Hippocampal formation (tissue), 2 donors: ENCODE measurements around the gene SLC28A2.
A peak's percentile ranks its signal among the peaks of the same experiment; 100 is the strongest.
"Not testable (repeated sequence)": the region's sequence is repeated elsewhere in the genome, so short reads cannot be mapped to it uniquely, and the experiment has no call there.

Source experiments
- DNase-seq, 2 donors: peaks; one replicate each; lab custom pipeline; 2025; lab: John Stamatoyannopoulos, UW

SLC28A2 gene

GRCh38 chr15:45251888-45252287 is at the start of gene SLC28A2:
TSS of gene SLC28A2 (plus strand) at chr15:45252234. CDS start at chr15:45253216, 982 bp downstream.
- DNase-seq, result no peak

DNA sequence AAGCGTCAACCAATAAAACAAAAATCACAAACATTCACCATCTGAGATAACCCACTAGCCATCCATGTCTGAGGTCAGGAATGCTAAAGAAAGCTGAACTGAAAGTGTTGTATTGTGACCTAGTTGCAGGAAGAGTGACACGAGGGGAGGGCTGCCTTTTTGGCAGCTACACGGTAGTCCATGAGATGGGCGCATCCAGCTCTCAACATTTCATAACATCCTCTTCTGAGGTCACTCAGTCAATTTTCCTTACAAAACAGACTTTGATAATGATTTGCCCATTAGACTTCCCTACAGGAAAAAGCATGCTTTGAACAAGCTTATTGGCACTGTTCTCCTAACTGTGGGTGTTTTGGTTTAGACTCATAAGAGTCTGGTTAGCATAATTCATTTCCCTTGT is 48.9 kb upstream of the SLC28A2 start:
- DNase-seq, result no peak

DNA sequence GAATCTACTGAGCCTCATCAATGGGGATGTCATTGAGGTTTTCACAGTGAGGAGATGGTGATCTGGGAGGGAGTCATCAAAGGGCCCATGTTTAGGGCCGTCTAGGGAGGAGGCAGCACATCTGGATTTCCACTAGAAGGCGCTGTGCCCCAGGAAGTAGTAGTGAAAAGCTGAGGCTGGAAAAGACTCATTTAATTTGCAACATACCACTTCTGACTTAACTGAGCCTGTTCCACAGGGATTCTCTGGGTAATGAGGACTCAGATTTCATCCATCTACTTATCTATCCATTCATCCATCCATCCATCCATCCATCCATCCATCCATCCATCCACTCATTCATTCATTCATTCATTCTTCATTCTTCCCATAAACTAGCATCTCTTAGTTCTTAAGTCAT is 46.8 kb upstream of the SLC28A2 start:
- DNase-seq, result peak; percentile 36 to 53

GRCh38 chr15:45212493-45212892 is 39.5 kb upstream of the SLC28A2 start:
- no peak for DNase-seq

DNA sequence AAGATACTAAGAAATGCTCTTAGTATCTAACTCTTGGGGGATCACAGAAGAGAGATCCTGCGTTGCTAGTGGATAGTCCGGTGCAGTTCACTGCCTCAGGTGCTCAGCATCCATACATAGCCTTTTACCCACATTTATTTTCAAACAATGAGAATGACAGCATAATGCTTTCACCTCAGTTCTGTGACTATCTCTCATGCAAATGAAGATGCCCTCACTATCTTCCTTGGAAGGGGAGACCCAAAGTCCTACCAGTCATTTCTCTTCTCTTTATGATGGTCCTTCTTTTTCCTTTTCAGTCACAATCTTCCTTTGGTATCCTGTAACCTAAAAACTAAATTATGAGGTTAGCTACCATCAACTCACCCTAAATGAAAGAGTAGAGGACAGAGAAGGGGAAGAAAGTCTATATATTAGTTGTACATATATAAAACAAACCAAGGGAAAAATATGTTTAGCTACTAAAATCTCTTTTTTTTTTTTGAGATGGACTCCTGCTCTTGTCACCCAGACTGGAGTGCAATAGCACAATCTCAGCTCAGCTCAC is 30.9 kb upstream of the SLC28A2 start:
- no peak for DNase-seq

DNA sequence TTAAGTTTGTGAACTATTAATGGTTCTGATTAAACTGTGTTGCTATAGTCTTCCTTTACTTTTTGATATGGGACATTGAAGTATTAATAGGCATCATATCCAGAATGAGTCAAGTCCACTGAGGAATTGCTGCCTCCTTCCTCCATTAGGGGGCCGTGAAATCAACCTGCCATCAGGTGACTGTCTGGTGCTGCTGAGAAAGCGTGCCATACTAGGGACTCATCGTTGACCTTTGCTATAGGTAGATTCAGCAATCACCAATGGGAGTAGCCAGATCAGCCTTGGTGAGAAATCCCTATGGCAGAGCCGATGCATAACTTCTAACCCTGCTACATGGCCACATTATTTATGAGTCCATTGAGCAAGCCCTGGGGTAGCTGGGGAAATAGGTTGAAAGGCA is 30.1 kb upstream of the SLC28A2 start:
- DNase-seq, result no peak

DNA sequence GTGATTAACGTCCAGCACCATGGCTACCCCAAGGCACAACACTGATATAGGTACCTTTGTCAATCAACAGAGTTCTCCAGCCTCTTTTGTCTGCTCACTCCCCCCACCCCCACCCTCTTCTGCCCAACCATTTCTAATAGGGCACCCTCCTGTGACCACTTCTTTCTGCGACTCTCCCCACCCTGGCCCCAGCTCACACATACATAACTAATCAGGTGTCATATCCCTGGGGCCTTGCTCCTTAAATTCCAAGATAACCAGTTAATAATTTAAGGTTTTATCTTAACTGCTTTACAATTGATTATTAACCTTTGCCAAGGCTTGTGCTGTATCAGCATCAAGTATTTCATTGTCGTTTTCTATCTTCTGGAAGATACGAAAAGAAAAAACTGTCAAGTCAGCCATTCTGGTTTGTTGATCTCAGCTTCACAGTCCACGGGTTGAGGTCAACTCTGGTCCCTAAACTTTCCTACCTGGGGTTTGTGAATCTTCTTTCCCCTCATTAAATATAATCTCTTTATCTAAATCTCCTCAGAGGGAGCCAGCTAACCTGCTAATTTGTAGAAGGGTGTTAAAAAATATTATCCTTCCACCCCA is 27.3 kb upstream of the SLC28A2 start:
- DNase-seq, result no peak

DNA sequence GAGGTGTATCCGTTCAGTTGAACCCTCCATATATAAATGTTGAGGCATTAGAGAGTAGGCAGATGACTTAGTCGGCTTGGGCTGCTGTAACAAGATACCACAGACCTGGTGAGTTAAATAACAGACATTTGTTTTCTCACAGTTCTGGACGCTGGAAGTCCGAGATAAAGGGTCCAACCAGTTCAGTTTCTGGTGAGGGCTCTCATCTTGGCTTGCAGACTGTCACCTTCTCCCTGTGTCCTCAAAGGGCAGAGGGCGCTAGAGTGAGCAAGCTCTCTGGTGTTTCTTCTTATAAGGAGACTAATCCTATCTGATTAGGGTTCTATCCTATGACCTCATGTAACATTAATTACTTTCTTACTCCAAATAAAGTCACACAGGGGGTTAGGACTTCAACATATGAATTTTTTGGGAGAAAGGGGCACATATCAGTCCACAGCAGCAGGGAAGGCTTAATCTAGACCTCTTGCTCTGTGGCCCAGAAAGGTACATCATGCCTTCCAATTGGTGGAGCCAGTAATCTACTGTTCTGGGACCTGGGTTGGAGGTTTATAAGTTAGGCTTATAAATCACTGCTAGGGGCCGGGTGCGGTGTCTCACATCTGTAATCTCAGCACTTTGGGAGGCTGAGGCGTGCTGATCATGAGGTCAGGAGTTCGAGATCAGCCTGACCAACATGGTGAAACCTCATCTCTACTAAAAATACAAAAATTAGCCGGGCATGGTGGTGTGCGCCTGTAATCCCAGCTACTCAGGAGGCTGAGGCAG is 26.3 kb upstream of the SLC28A2 start:
- DNase-seq, result no peak

DNA sequence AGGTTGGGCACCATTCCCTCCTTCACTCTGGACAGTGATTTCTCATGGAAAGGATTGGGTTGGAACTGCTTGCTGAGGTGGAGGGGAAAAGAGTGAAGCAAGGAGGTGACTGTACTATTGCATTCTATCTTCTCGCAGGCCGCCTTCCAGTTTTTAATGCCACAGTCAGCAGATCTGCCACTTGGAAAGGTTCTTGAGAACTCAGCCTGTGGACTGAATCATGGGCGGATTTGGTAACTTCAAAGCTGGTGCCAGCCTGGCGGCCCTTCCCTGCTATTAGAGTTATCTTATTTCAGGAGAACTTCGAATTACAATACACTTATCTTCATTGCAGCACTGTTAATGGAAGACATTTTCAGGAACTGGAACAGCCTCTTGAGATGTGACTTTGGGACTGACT is 23.1 kb upstream of the SLC28A2 start:
- DNase-seq, result no peak

DNA sequence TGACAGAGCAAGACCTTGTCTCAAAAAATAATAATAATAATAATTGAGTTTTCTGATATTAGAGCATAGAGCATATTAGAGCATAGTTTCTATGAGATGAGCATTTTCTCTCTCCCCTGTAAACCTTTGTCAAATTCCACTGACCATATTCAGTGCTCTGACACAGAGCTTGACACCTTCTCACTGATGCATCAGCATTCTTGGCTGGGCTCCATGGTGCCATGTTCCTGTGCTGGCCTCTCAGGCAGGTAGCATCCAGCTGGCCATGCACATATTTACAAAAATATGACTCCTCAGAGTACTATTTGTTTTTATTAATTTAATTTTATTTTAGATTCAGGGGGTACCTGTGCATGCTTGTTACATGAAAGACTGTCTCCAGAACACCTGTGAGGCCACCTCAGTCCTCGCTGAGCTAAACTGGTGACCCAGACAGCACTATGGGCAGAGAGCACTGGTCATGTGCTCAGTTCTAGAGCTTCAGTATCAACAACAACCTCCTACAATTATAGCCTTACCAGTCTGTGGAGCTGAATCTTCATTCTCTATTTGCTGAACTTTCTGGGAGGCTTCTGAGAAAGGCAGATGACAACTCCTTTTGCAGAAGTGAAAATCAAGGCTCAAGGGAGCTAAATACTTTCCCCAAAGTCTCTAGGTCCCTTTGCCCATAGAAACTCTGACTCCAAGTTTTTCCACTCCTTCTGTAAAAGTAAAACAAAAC is 21.6 kb upstream of the SLC28A2 start:
- DNase-seq, result no peak

DNA sequence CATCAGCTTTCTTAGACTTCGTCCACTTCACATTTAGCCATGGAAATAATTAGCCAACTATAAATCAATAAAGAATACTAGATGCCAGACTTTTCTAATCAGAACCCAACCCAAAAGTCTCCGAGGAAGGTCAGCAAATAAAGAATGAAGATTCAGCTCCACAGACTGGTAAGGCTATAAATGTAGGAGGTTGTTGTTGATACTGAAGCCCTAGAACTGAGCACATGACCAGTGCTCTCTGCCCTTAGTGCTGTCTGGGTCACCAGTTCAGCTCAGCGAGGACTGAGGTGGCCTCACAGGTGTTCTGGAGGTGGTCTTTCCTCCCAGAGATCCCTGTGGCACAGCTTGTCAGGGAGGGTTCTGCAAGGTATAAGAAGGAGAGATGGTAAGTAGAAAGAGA is 20.9 kb upstream of the SLC28A2 start:
- DNase-seq, result no peak

DNA sequence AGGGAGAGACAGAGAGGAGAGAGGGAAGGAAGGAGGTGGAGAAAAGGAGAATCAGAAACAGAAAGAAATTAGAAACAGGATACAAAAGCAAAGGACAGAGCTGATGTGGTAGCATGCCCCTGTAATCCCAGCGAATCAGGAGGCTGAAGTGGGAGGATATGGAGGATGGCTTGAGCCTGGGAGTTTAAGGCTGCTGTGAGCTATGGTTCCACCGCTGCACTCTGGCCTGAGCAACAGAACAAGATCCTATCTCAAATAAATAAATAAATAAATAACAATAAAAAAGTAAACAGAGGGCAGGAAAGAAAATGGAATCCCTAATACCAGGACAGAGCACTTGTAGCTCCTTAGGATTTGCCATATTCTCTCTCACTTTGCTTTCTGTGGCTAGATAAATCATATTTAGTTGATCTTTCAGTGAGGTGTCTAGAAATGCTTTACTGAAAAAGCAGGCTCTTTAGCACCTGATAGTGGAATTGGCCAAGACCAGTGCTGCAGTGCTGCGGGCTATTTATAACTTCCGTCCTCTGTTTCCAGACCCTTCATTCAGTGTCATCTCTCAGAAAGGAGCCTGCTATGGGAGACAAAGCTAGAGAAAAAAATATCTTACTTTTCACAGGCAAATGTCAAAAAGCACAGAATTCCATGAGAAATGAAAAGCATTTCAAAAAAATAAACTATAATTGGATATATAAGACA is 20.0 kb upstream of the SLC28A2 start:
- DNase-seq, result no peak

- DNase-seq, result no peak
Measured at GRCh38 chr15:45234562-45235235, 17.3 kb upstream of the SLC28A2 start.

GRCh38 chr15:45236806-45237205 is 15.2 kb upstream of the SLC28A2 start:
- not testable (repeated sequence) for DNase-seq

DNA sequence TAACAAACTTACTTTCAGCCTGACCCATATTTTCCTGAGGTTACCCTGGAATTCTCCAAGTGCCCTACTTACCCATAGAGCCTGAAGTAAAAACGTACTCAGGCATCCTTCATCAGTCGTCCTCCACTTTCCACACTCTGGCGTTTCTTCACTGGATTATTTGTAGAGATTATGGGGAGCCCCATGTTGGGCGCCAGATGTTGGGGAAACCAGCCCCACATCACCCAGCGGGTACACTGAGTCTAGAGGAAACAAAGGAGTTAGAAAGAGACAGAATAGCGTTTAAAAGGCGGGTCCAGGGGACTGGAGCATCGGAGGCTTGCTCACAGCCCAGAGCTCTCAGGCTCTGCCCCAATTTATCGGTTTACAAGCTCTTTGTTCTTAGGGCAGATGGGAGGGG is 9.7 kb upstream of the SLC28A2 start:
- no peak for DNase-seq

DNA sequence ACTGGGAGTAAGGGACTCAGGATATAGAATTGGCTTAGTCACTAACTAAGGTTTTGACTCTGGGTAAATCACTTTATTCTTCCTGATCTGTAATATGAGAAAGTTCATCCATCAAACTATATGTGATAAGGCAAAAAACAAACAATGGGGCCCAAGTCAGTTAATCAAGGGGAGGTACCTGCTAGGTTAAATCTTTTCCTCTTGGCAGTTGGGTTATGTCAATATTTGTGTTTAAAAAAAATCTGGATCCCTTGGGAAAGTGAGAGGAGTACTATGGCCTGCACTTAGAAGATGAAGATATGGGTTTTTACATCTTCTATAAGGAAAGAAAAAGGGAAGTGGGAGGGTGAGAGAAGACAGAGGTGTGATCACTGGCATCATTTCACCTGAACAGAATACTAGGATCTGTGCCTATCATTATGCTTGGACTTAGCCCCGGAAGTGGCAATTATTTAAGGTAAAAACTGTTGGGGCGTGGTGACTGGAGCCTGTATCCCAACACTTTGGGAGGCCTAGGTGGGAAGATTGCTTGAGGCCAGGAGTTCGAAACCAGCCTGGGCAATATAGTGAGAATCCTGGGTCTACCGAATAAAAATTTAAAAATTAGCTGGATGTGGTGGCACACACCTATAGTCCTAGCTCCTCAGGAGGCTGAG is 2.8 kb upstream of the SLC28A2 start:
- no peak for DNase-seq

- no peak for DNase-seq
Measured at GRCh38 chr15:45253330-45253729, 1.3 kb downstream of the SLC28A2 start.

- DNase-seq, result no peak
Measured at GRCh38 chr15:45254405-45254804, 2.4 kb downstream of the SLC28A2 start.

GRCh38 chr15:45254824-45255223 is 2.8 kb downstream of the SLC28A2 start:
- DNase-seq, result not testable (repeated sequence)

DNA sequence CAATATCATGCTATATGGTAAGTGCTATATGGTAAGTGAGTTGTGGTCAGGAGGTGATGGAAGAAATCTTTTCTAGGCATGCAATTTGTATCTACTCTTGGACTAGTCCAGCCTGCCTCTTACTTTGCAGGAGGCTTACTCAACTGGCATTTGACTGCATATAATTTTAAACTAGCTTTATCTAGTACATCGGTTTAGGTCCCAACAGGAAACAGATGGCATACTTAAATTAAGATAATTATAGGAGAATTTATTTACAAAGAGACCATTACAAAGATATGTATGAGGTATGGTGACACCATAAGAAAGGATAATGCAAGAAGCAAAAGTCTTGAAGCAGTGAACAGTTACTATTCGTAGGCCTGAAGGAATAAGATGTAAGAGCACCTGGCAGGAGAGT is 7.8 kb downstream of the SLC28A2 start:
- no peak for DNase-seq

DNA sequence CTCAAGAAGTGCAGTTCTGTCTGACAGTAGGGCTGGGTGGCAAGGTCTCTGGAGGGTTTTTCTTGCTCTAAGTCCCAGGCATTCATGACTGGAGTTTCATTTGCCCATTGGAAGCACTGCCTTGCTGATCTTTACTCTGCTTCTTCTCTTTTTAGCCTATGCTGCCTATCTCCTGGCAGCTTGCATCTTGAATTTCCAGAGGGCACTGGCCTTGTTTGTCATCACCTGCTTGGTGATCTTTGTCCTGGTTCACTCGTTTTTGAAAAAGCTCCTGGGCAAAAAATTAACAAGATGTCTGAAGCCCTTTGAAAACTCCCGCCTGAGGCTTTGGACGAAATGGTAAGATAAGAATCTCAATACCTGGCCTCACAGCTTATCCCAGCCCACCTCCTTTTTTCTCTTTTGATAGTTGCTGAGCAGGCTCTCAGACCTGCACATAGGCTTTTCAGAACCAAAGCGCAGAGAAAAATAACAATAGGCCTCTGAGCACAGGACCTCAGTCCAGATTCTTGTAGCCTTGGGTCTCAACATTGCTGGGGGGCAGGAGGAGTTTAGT is 10.9 kb downstream of the SLC28A2 start:
- DNase-seq, result no peak
